Natural killer cell treated with Interleukin-12 subunit alpha and Interleukin-12 subunit beta and Interleukin-15 and Interleukin-18, amount 100 ng/mL, for 72 hours (primary cell): ENCODE data around the gene TTN. TPM values are rescaled to one million over a fixed set of nuclear protein-coding genes. Genes with fewer than 3 reads are reported as not detected.
"Not testable (repeated sequence)": the region's sequence is repeated elsewhere in the genome, so short reads cannot be mapped to it uniquely, and the experiment has no call there.

Experiments
- ATAC-seq, 2 donors: fragments of 150-1000 bp; cut with Tn5 transposase in 1 of 2; sonication (Bioruptor Pico), chemical (Tn5 transposase) in 1 of 2; 2 replicates each; pipeline ENCODE4 v1.10.0; 2021
- DNase-seq: peaks from one replicate; pipeline ENCODE4 v3.0.0; 2022; ENCODE audit warnings: low spot score
- H3K27ac Mint-ChIP-seq, 2 donors: 1 replicate in 1 of 2; 2 replicates in 1 of 2; pipeline ENCODE4 v1.8.0; 2022; ENCODE audit warnings: mixed read lengths in 2 of 2, mild to moderate bottlenecking in 1 of 2, moderate library complexity in 1 of 2
- H3K27me3 Mint-ChIP-seq, 2 donors: 1 replicate in 1 of 2; 2 replicates in 1 of 2; pipeline ENCODE4 v1.8.0; 2022; ENCODE audit warnings: mixed read lengths in 2 of 2
- H3K36me3 Mint-ChIP-seq: one replicate; pipeline ENCODE4 v1.8.0; 2022; ENCODE audit warnings: mixed read lengths
- H3K4me1 Mint-ChIP-seq, 2 donors: 1 replicate in 1 of 2; 2 replicates in 1 of 2; pipeline ENCODE4 v1.8.0; 2022; ENCODE audit warnings: low read depth in 2 of 2, mixed read lengths in 2 of 2, mild to moderate bottlenecking in 1 of 2
- H3K4me3 Mint-ChIP-seq: one replicate; pipeline ENCODE4 v1.8.0; 2022; ENCODE audit warnings: mixed read lengths
- H3K9me3 Mint-ChIP-seq: 2 replicates; pipeline ENCODE4 v1.8.0; 2022; ENCODE audit warnings: mixed read lengths
- total RNA-seq, 2 donors: library from RNA; stranded (reverse); gene quantifications; one replicate each; pipeline ENCODE4 v1.2.3, GENCODE V29; 2022

TTN gene
- total RNA-seq, 2 donors from 2014 or later = 0.07 to 2.1 TPM

DNA sequence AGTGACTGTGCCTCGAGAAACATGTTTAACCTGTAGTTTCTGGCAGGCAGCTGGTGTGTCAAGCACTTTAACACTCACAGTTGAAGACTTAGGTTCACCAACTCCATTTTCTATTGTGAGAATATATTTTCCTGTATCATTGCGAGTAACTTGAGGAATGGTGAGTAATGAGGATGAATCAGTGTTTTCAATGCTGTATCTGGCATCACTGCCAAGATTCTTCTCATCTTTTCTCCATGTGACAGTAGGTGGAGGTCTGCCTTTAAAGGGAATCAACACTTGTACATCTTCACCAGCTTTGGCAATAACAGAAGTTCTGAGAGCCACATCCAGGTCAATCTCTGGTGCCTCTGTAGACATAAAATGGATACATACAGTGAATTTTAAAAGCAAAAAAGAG, 254.2 kb downstream of the TTN start:
- Mint-ChIP-seq H3K4me3 (no peak overlapping the region), H3K27me3 (no peaks in the 10 kb centered on the region), H3K9me3 (no peaks in the 10 kb centered on the region), H3K36me3 (peaks cover 1% of the 10 kb centered on the region), H3K4me1 (no peaks in the 10 kb centered on the region), H3K27ac (no peak overlapping the region)
- no peak for DNase-seq
- no peak for ATAC-seq

DNA sequence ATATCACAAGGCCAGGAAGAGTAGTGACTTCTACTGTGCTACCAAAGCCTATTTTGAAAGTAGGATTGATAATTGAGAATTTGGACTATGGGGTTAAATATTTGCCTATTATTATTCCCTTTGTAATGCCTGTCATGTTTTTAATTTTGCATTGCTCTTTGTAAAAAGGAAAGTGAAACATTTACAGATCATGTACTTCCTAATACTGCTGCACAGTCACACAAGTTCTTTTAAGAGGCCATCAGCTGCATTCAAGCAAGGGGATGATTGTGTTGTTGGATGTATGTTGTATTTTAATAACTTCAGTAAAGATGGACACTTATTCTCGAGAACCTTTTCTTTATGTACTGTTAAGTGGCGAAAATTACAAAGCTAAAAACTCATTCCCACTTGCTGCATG, 256.9 kb downstream of the TTN start:
- ATAC-seq (no peak), DNase-seq (no peak)
- no peaks in the 10 kb centered on the region for H3K4me1 Mint-ChIP-seq
- H3K27ac Mint-ChIP-seq = no peak overlapping the region
- no peaks in the 10 kb centered on the region for H3K9me3 Mint-ChIP-seq
- H3K36me3 Mint-ChIP-seq = peaks cover 7% of the 10 kb centered on the region
- H3K4me3 Mint-ChIP-seq = no peak overlapping the region
- no peaks in the 10 kb centered on the region for H3K27me3 Mint-ChIP-seq

DNA sequence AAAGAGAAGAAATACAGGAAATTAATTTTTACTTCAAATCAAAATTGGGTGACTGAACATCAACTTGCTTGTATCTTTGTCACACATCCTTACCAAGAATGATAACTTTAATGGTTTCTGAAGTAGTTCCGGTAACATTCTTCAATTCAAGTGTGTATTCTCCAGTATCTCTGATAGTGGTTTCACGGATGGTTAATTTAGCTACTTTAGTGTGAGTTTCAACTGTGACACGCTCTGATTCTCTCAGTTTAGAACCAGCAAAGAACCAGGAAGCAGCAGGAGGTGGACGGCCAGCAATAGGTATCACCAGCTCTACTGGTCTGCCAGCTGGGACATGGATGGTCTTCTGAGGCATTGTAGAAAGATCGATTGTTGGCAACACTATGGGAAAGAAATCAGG, 264.7 kb downstream of the TTN start:
- DNase-seq (no peak), ATAC-seq (no peak)
- peaks cover 1% of the 10 kb centered on the region for H3K36me3 Mint-ChIP-seq
- H3K9me3 Mint-ChIP-seq = no peaks in the 10 kb centered on the region
- no peak overlapping the region for H3K27ac Mint-ChIP-seq
- H3K4me1 Mint-ChIP-seq = peaks cover 0 to 4% of the 10 kb centered on the region in 2 donors
- no peaks in the 10 kb centered on the region for H3K27me3 Mint-ChIP-seq
- H3K4me3 Mint-ChIP-seq = no peak overlapping the region

DNA sequence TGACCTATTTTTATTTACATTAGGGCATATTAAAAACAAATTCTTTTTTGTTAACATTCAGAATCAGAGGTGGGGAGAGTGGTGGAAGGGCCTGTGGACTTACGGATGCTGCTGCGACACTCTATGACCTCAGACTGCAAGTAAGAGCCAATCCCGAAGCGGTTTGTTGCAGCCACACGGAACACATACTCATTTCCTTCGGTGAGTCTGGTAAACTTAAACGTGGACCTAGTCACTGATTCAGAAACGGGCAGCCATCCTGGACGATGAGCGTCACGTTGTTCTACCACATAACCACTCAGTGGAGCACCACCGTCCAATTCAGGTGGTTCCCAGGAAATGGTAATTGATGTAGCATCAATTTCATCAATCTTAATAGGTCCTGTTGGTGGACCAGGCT, 265.1 kb downstream of the TTN start:
- H3K27ac Mint-ChIP-seq = no peak overlapping the region
- no peak for ATAC-seq

DNA sequence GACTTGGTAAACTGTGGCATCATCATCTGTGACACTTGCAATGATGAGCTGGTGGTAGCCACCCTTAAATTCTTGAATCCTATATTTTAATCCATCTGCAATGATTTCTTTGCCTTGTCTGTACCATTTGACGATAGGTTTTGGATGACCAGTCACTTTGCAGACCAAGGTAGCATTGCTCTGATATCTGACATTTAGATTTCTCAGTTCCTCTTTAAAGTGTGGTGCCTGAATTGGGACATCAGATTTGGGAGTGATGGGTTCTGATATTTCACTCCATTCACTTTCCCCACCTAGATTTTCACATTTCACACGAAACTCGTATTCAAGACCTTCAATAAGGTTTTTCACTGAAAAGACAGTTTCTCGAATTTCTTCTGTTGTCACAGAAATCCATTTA, 271.2 kb downstream of the TTN start:
- Mint-ChIP-seq H3K36me3 (peaks cover 33% of the 10 kb centered on the region), H3K4me3 (no peak overlapping the region), H3K27me3 (no peaks in the 10 kb centered on the region), H3K27ac (no peak overlapping the region), H3K9me3 (no peaks in the 10 kb centered on the region), H3K4me1 (peaks cover 7 to 21% of the 10 kb centered on the region in 2 donors)
- ATAC-seq (no peak), DNase-seq (no peak)

More for the DNA sequence above, 265.1 kb downstream of the TTN start:
- peaks cover 0 to 4% of the 10 kb centered on the region in 2 donors for H3K4me1 Mint-ChIP-seq
- no peaks in the 10 kb centered on the region for H3K27me3 Mint-ChIP-seq
- no peaks in the 10 kb centered on the region for H3K36me3 Mint-ChIP-seq
- no peak for DNase-seq
- H3K4me3 Mint-ChIP-seq = no peak overlapping the region
- H3K9me3 Mint-ChIP-seq = no peaks in the 10 kb centered on the region

DNA sequence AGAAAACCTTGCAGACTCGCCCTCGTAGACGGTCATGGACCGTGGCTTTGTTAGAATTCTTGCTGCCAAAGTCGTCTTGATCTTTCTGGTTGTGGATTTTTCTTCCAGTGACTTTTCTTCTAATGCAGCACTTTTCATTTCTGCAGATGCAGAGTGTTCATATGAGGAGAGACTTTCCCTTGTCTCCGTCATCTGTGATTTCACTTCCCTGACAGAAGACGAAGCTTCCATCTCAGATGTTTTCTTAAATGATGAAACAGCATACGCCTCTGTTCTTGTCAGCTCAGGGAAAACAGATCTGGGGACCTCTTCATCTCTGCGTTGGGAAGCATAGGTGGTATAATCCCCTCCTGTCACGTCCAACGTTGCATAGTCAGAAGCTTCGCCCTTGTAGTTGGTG, 276.1 kb downstream of the TTN start:
- Mint-ChIP-seq H3K27me3 (no peaks in the 10 kb centered on the region), H3K4me3 (peak overlapping the region; percentile 36), H3K4me1 (peaks cover 12 to 28% of the 10 kb centered on the region in 2 donors), H3K27ac (peak overlapping the region; percentile 15 to 22), H3K9me3 (no peaks in the 10 kb centered on the region), H3K36me3 (peaks cover 33% of the 10 kb centered on the region)
- DNase-seq = no peak
- ATAC-seq = no peak

DNA sequence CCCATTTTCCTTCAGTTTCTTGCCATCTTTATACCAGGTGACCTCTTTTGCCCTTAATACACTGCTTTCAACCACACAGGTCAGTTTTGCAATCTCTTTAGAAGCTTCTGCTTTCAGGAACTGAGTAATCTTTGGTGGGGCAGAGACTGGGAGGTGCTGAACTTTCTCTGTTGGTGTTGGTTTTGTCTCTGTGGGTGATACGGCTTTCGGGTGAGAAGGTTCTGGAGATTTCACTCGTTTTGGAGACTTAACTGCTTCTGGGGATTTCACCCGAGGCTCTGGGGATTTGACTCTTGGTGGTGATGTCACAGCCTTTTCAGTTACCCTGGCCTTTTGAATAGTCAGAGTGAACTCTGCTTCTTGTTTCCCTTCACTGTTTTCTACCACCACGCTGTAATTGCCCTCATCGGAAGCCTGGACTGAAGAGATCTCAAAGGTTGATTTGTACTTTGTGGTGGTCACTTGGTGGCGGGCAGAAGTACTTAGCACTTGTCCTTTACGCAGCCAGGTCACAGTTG, 276.5 kb downstream of the TTN start:
- Mint-ChIP-seq H3K4me1 (peaks cover 14 to 30% of the 10 kb centered on the region in 2 donors), H3K36me3 (peaks cover 33% of the 10 kb centered on the region), H3K9me3 (no peaks in the 10 kb centered on the region), H3K27me3 (no peaks in the 10 kb centered on the region), H3K27ac (peak overlapping the region; percentile 15 to 22), H3K4me3 (peak overlapping the region; percentile 36)
- peak; percentile 68 for DNase-seq
- ATAC-seq = peak; percentile 89 to 94

DNA sequence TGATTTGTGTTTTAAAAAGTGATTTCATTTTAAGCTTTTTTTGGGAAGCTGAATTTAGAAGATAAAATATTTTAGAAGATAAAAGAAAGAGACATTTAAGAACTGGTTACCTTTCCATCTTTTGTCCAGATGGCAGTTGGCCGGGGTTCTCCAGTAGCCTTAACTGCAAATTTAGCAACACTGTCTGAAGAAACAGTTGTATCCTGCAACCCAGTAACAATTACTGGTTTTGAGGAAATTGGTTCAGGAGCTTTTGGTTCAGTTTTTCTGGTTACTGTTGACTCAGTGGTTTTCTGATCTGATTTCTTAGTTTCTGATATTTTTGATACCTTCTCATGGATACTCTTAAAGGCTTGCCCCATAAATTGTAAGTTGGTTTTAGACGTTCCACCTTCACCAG, 277.1 kb downstream of the TTN start:
- H3K4me3 Mint-ChIP-seq = peak overlapping the region; percentile 36
- no peak for DNase-seq
- H3K36me3 Mint-ChIP-seq = peaks cover 30% of the 10 kb centered on the region
- peak overlapping the region; percentile 15 to 22 for H3K27ac Mint-ChIP-seq
- no peaks in the 10 kb centered on the region for H3K27me3 Mint-ChIP-seq
- no peaks in the 10 kb centered on the region for H3K9me3 Mint-ChIP-seq
- no peak for ATAC-seq
- H3K4me1 Mint-ChIP-seq = peaks cover 16 to 33% of the 10 kb centered on the region in 2 donors

DNA sequence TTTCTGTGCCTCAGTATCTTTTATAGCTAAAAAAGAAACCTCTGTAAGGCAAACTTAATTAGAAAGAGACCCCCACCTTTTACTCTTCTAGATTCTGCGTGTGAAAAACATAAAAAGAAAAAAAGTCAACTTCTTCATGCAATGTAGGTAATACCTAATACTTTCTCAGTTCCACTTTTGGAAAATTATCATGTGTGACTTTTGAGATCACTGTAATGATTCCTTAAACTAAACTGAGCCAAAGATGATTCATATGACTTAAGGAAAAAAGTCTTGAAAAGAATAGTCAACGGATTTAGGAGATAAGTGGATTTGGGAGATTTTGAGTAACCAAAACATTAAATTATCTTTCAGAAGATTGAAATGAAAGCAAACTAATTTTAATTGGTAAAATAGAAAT, 278.0 kb downstream of the TTN start:
- Mint-ChIP-seq H3K4me1 (peaks cover 19 to 31% of the 10 kb centered on the region in 2 donors), H3K36me3 (peaks cover 21% of the 10 kb centered on the region), H3K27ac (no peak overlapping the region), H3K27me3 (no peaks in the 10 kb centered on the region), H3K9me3 (no peaks in the 10 kb centered on the region), H3K4me3 (no peak overlapping the region)
- no peak for DNase-seq
- no peak for ATAC-seq

DNA sequence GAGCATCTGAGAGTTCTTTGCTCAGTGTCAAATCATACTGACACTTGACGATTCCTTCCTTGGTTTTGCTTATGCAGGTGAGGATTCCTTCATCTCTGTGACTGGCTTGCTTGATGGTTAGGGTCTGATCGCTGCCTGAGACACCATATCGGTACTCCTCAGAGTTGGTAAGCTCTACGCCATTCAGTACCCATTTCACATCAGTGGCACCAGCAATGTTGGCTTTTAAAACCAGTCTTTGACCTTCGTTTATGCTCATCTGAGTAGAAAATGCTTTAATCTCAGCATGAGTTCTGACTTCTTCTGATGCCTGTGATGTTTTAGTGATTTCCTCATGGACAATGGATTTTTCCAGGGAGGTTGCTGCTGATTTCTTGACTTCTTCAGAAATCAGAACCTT, 278.6 kb downstream of the TTN start:
- Mint-ChIP-seq H3K36me3 (peaks cover 15% of the 10 kb centered on the region), H3K4me3 (no peak overlapping the region), H3K27me3 (no peaks in the 10 kb centered on the region), H3K27ac (no peak overlapping the region), H3K4me1 (peaks cover 24 to 26% of the 10 kb centered on the region in 2 donors), H3K9me3 (no peaks in the 10 kb centered on the region)
- no peak for ATAC-seq
- DNase-seq = no peak

DNA sequence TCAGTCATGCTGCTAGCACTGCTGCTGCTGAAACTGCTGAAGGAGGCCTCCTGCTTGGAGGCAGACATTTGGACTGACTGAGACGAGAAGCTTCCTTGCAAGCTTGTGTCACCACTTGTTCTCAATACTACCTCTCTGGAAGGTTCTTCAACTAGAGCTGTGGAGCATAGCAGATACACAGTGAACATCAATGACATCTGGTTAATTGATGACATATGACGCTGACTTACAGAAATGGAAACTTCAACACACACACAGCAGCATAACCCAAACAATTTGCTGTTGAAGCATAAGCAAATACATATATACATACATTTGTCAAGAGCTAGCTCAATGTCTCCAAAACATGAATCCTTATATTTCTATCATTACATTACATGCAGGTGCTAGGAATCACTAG, 279.6 kb downstream of the TTN start:
- Mint-ChIP-seq H3K9me3 (no peaks in the 10 kb centered on the region), H3K4me3 (no peak overlapping the region), H3K27me3 (no peaks in the 10 kb centered on the region), H3K4me1 (peaks cover 26 to 27% of the 10 kb centered on the region in 2 donors), H3K36me3 (peaks cover 7% of the 10 kb centered on the region), H3K27ac (no peak overlapping the region)
- no peak for ATAC-seq
- DNase-seq = no peak

DNA sequence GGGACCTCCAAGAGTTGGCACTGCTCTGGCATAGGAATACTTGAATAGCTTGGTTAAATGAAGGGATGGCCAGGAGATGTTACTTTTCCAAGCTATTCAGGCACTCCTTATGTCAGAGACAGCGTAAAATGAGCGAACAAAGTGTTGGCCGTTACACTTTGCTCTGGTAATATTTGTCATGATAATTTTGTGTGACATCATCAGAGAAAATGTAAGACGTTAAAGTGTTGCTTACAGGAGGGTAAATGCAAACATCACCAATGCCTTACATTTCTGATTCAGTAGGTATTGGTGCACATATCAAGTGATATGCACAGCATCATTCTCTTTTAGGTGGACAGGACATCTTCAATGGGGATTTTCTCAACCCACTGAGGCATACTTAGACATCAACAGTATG, 281.0 kb downstream of the TTN start:
- no peaks in the 10 kb centered on the region for H3K27me3 Mint-ChIP-seq
- no peaks in the 10 kb centered on the region for H3K36me3 Mint-ChIP-seq
- ATAC-seq = no peak
- H3K27ac Mint-ChIP-seq = no peak overlapping the region
- H3K9me3 Mint-ChIP-seq = no peaks in the 10 kb centered on the region
- DNase-seq = no peak
- peaks cover 20 to 24% of the 10 kb centered on the region in 2 donors for H3K4me1 Mint-ChIP-seq
- H3K4me3 Mint-ChIP-seq = no peak overlapping the region

DNA sequence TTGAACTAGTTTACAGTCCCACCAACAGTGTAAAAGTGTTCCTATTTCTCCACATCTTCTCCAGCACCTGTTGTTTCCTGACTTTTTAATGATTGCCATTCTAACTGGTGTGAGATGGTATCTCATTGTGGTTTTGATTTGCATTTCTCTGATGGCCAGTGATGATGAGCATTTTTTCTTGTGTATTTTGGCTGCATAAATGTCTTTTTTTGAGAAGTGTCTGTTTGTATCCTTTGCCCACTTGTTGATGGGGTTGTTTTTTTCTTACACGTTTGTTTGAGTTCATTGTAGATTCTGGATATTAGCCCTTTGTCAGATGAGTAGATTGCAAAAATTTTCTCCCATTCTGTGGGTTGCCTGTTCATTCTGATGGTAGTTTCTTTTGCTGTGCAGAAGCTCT, 281.8 kb downstream of the TTN start:
- H3K36me3 Mint-ChIP-seq, ATAC-seq, H3K27ac Mint-ChIP-seq, H3K27me3 Mint-ChIP-seq, DNase-seq, H3K9me3 Mint-ChIP-seq: not testable (repeated sequence)
- Mint-ChIP-seq H3K4me3 (peak overlapping the region; percentile 41), H3K4me1 (peaks cover 12 to 16% of the 10 kb centered on the region in 2 donors)

DNA sequence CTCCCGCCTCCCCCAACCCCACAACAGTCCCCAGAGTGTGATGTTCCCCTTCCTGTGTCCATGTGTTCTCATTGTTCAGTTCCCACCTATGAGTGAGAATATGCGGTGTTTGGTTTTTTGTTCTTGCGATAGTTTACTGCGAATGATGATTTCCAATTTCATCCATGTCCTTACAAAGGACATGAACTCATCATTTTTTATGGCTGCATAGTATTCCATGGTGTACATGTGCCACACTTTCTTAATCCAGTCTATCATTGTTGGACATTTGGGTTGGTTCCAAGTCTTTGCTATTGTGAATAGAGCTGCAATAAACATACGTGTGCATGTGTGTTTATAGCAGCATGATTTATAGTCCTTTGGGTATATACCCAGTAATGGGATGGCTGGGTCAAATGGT, 282.2 kb downstream of the TTN start:
- not testable (repeated sequence) for H3K4me3 Mint-ChIP-seq, ATAC-seq, H3K9me3 Mint-ChIP-seq

DNA sequence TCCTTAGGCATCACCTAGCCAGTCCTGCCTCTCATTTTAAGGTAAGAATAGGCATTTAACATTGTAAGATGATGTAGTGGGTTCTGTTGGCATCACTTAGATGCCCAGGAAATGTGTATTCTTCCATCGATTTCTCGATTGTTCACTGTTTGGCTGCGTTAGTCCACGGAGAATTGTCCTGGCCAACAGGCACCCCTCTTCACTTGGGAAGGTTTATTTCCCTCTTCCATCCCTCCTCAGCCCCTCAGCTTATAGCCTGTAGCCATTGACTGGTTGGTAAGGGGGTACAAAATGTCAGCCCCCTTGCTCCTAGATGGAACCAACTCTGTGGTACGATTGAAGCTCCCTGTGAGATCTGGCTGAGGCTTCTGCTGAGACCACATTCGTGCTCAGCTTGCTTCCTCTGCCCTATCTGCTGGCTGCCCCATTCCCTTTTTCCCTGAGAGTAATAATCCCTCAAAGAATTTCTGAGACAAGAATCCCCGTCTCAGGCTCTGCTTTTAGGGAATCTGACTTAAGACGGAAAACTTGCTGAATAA, 283.6 kb downstream of the TTN start:
- peak overlapping the region; percentile 89 for H3K4me3 Mint-ChIP-seq
- H3K36me3 Mint-ChIP-seq = no peaks in the 10 kb centered on the region
- DNase-seq = no peak
- no peak for ATAC-seq
- peak overlapping the region; percentile 74 to 90 for H3K27ac Mint-ChIP-seq
- no peaks in the 10 kb centered on the region for H3K9me3 Mint-ChIP-seq
- peaks cover 11 to 13% of the 10 kb centered on the region in 2 donors for H3K4me1 Mint-ChIP-seq
- H3K27me3 Mint-ChIP-seq = no peaks in the 10 kb centered on the region

More for the DNA sequence above, 282.2 kb downstream of the TTN start:
- not testable (repeated sequence) for H3K27me3 Mint-ChIP-seq, H3K36me3 Mint-ChIP-seq, DNase-seq, H3K27ac Mint-ChIP-seq
- H3K4me1 Mint-ChIP-seq = peaks cover 11 to 13% of the 10 kb centered on the region in 2 donors
